Measurements from ENCODE around the gene MYO3B.

GRCh38 chr2:170353723-170354122 lies 175.8 kb downstream of the MYO3B start:
- no peak for TF ChIP-seq CTCF (IDR thresholded peaks at IDR 0.05; ENCODE audit: low read length)
- TF ChIP-seq EZH2 (optimal IDR thresholded peaks at IDR 0.05; ENCODE audit: low read depth, low read length): no peak
